Natural killer cell (primary cell): ENCODE data around the gene EYS. TPM values are rescaled to one million over a fixed set of nuclear protein-coding genes. Genes with fewer than 3 reads are reported as not detected.

ENCODE experiments used
- ATAC-seq, 3 donors: fragments of 150-1000 bp in 2 of 3; fragments of 200-7000 bp in 1 of 3; cut with Tn5 transposase; 1 replicate in 1 of 3; 2 replicates in 2 of 3; pipeline ENCODE4 v1.10.0; 2021; ENCODE audit warnings: mild to moderate bottlenecking in 2 of 3, moderate library complexity in 2 of 3
- DNase-seq, 2 donors: peaks; one replicate each; pipeline versions ENCODE4 v3.0.0 to v3.0.0-alpha.2; 2013 to 2021; ENCODE audit warnings: mixed read lengths in 1 of 2
- H3K27ac ChIP-seq: one replicate; pipeline ENCODE4 v1.5.1; 2013; ENCODE audit warnings: mild to moderate bottlenecking, low read length
- H3K27me3 ChIP-seq: one replicate; pipeline ENCODE4 v1.6.1; 2013; ENCODE audit warnings: low read length; ENCODE audit not compliant: control insufficient read depth, insufficient read depth
- H3K36me3 ChIP-seq: one replicate; pipeline ENCODE4 v1.6.1; 2013; ENCODE audit warnings: low read length; ENCODE audit not compliant: control insufficient read depth, insufficient read depth
- H3K4me1 ChIP-seq: one replicate; pipeline ENCODE4 v1.6.1; 2013; ENCODE audit warnings: low read length; ENCODE audit not compliant: control insufficient read depth, insufficient read depth
- H3K4me3 ChIP-seq: one replicate; pipeline ENCODE4 v1.5.1; 2013; ENCODE audit warnings: low read length
- H3K9me3 ChIP-seq: one replicate; pipeline ENCODE4 v1.6.1; 2013; ENCODE audit warnings: low read length; ENCODE audit not compliant: control insufficient read depth, insufficient read depth
- H3K27ac Mint-ChIP-seq, 2 donors: one replicate each; pipeline ENCODE4 v1.8.0; 2022; ENCODE audit warnings: mild to moderate bottlenecking in 2 of 2, mixed read lengths in 2 of 2, moderate library complexity in 1 of 2
- H3K27me3 Mint-ChIP-seq, 2 donors: one replicate each; pipeline ENCODE4 v1.8.0; 2022; ENCODE audit warnings: low read depth in 2 of 2, mixed read lengths in 2 of 2
- H3K36me3 Mint-ChIP-seq: one replicate; pipeline ENCODE4 v1.8.0; 2022; ENCODE audit warnings: mixed read lengths
- H3K4me1 Mint-ChIP-seq, 2 donors: one replicate each; pipeline ENCODE4 v1.8.0; 2022; ENCODE audit warnings: mixed read lengths in 2 of 2
- H3K4me3 Mint-ChIP-seq: one replicate; pipeline ENCODE4 v1.8.0; 2022; ENCODE audit warnings: mild to moderate bottlenecking, moderate library complexity, mixed read lengths
- H3K9me3 Mint-ChIP-seq, 2 donors: one replicate each; pipeline ENCODE4 v1.8.0; 2022; ENCODE audit warnings: mixed read lengths in 2 of 2
- WGBS: methylation state at CpG from one replicate; pipeline ENCODE4 v1.1.7; 2013; ENCODE audit warnings: missing lambda C conversion rate; ENCODE audit not compliant: insufficient coverage; 5-methylcytosine and 5-hydroxymethylcytosine counted together
- intact Hi-C: fragments of 100-400 bp; cut with micrococcal nuclease; formaldehyde crosslinking; loops from one replicate; pipeline ENCODE4 v1.14.2; 2022
- total RNA-seq, 4 donors: library from RNA; stranded (reverse); fragments of 120-200 nt in 1 of 4; gene quantifications; one replicate each; pipeline versions ENCODE4 v1.2.3 to v1.2.4, GENCODE V29; 2013 to 2022
- TF ChIP-seq, protein P1 (sequence below): fragments of 200-600 bp; IDR thresholded peaks from one replicate; pipeline ENCODE4 v1.8.0; 2022; ENCODE audit warnings: antibody characterized with exemption

EYS gene
- total RNA-seq, 3 donors from 2014 or later (not counting 1 experiment from before 2014, with no cell fraction given) = 0.55 TPM; not detected in 2

DNA sequence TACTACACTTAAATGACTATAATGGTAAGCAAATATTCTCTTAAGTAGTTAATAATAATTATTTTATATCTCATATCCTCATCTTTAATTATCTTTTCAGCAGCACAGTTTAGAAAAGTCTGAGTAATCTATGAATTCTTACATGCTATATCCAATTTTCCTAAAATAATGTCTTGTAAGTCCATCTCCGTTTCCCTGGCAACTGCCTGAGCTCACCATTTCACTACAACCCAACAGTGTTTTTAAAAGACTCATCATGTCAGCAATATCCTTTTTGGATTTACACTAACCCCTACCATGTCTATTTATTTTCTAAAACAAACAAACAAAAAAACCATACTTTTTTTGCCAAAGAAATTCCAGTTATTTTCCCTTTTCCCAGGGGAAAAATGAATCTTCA is 859.6 kb downstream of the EYS start:
- no peaks in the 10 kb centered on the region for H3K4me1 ChIP-seq
- peaks cover 4% of the 10 kb centered on the region for H3K9me3 ChIP-seq
- H3K36me3 Mint-ChIP-seq = peaks cover 22% of the 10 kb centered on the region
- ATAC-seq = no peak
- intact Hi-C loops = no loop called here
- no peak overlapping the region for H3K4me3 ChIP-seq
- H3K27ac ChIP-seq = no peak overlapping the region
- H3K4me1 Mint-ChIP-seq = no peaks in the 10 kb centered on the region
- H3K4me3 Mint-ChIP-seq = no peak overlapping the region
- H3K36me3 ChIP-seq = no peaks in the 10 kb centered on the region
- no peaks in the 10 kb centered on the region for H3K27me3 Mint-ChIP-seq
- 76% methylated on average over 1 of the region's 1 CpG for whole genome bisulfite sequencing
- DNase-seq = no peak
- H3K27me3 ChIP-seq = no peaks in the 10 kb centered on the region
- TF ChIP-seq, protein P1, sequence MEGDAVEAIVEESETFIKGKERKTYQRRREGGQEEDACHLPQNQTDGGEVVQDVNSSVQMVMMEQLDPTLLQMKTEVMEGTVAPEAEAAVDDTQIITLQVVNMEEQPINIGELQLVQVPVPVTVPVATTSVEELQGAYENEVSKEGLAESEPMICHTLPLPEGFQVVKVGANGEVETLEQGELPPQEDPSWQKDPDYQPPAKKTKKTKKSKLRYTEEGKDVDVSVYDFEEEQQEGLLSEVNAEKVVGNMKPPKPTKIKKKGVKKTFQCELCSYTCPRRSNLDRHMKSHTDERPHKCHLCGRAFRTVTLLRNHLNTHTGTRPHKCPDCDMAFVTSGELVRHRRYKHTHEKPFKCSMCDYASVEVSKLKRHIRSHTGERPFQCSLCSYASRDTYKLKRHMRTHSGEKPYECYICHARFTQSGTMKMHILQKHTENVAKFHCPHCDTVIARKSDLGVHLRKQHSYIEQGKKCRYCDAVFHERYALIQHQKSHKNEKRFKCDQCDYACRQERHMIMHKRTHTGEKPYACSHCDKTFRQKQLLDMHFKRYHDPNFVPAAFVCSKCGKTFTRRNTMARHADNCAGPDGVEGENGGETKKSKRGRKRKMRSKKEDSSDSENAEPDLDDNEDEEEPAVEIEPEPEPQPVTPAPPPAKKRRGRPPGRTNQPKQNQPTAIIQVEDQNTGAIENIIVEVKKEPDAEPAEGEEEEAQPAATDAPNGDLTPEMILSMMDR = no peak
- peaks cover 24 to 30% of the 10 kb centered on the region in 2 donors for H3K9me3 Mint-ChIP-seq
- no peak overlapping the region for H3K27ac Mint-ChIP-seq

DNA sequence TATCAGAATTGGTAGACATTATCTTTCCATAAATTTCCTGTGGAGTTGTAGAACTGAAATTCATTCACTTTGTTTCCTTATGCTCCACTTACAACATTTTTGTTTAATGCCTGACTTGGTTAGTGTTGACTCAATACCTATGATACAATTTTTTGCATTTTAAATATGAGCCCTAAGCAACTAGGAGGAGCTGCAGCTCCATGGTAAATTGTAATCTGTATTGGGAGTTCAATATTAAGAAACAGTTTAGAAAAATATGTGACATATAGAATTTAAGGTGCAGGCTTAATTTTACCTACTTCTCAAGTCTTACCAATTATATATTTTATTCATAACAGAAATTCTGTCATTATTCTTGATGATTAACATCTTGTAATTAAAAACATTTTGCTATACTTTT is 868.3 kb downstream of the EYS start:
- Mint-ChIP-seq H3K4me1 (no peaks in the 10 kb centered on the region), H3K27ac (no peak overlapping the region), H3K36me3 (no peaks in the 10 kb centered on the region), H3K27me3 (no peaks in the 10 kb centered on the region), H3K9me3 (peaks cover 4 to 7% of the 10 kb centered on the region in 2 donors), H3K4me3 (no peak overlapping the region)
- intact Hi-C loops = no loop called here
- ATAC-seq (no peak), DNase-seq (no peak)
- H3K27ac ChIP-seq = no peak overlapping the region
- H3K27me3 ChIP-seq = no peaks in the 10 kb centered on the region
- H3K9me3 ChIP-seq = no peaks in the 10 kb centered on the region
- H3K36me3 ChIP-seq = no peaks in the 10 kb centered on the region
- H3K4me1 ChIP-seq = no peaks in the 10 kb centered on the region
- TF ChIP-seq, protein P1 = no peak
- no peak overlapping the region for H3K4me3 ChIP-seq

DNA sequence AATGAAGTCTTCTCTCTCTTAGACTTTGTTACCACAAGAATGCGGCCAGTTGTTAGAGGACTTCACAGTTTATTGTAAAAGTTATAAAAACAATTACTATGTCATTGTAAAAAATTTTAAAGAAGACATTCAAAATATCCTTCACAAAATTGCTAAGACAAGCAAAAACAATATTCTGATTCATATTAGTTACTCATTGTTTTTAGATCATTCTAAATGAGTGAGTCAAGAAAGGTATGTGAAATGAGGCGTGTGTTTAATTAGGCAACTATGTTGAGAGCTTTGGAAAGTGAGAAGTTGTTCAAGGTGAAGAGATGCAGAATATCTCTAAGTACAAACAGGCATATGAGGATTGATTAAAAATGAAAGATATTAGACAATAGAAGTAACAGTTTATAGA is 875.3 kb downstream of the EYS start:
- no peaks in the 10 kb centered on the region for H3K4me1 ChIP-seq
- DNase-seq = no peak
- TF ChIP-seq, protein P1 = no peak
- peaks cover 9 to 14% of the 10 kb centered on the region in 2 donors for H3K9me3 Mint-ChIP-seq
- no peaks in the 10 kb centered on the region for H3K36me3 ChIP-seq
- no peaks in the 10 kb centered on the region for H3K9me3 ChIP-seq
- H3K27me3 ChIP-seq = no peaks in the 10 kb centered on the region
- no peak overlapping the region for H3K4me3 ChIP-seq
- H3K36me3 Mint-ChIP-seq = peaks cover 13% of the 10 kb centered on the region
- H3K27ac ChIP-seq = no peak overlapping the region
- H3K27me3 Mint-ChIP-seq = no peaks in the 10 kb centered on the region
- intact Hi-C loops = no loop called here
- 70% methylated on average over 1 of the region's 2 CpGs for WGBS
- no peak for ATAC-seq
- no peak overlapping the region for H3K4me3 Mint-ChIP-seq
- H3K4me1 Mint-ChIP-seq = no peaks in the 10 kb centered on the region
- no peak overlapping the region for H3K27ac Mint-ChIP-seq

DNA sequence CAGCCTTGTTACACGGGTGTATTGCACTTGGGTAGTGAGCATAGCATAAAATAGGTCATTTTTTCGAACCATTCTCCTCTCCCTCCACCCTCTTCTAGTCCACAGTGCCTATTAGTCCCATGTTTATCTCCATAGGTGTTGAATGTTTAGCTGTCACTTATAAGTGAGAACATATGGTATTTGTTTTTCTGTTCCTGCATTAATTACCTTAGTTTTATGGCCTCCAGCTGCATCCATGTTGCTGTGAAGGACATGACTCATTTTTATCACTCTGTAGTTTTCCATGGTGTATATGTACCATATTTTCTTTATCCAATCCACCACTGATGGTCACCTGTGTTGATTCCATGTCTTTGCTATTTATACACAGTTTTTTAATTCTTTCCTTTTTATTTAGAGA is 889.5 kb downstream of the EYS start:
- no peaks in the 10 kb centered on the region for H3K4me1 Mint-ChIP-seq
- TF ChIP-seq, protein P1 = no peak
- intact Hi-C loops = no loop called here
- WGBS = no CpG with 5 or more reads among the region's 2 CpGs
- H3K27me3 Mint-ChIP-seq = no peaks in the 10 kb centered on the region
- no peaks in the 10 kb centered on the region for H3K27me3 ChIP-seq
- H3K27ac ChIP-seq = no peak overlapping the region
- H3K9me3 Mint-ChIP-seq = peaks cover 10 to 18% of the 10 kb centered on the region in 2 donors
- H3K36me3 Mint-ChIP-seq = no peaks in the 10 kb centered on the region
- H3K4me3 ChIP-seq = no peak overlapping the region
- DNase-seq (no peak), ATAC-seq (no peak)
- no peak overlapping the region for H3K4me3 Mint-ChIP-seq
- H3K36me3 ChIP-seq = no peaks in the 10 kb centered on the region
- H3K4me1 ChIP-seq = no peaks in the 10 kb centered on the region
- no peak overlapping the region for H3K27ac Mint-ChIP-seq
- no peaks in the 10 kb centered on the region for H3K9me3 ChIP-seq
